ENCODE results near the gene PRKAR2B. TPM values are rescaled to one million over a fixed set of nuclear protein-coding genes. Genes with fewer than 3 reads are reported as not detected.
A peak's percentile ranks its signal among the peaks of the same experiment; 100 is the strongest.

The PRKAR2B gene
- total RNA-seq, 1 donor from 2014 or later: 24.2 TPM

GRCh38 chr7:107173191-107173590, 128.7 kb downstream of the PRKAR2B start:
- no peak for DNase-seq (ENCODE audit: extremely low read depth, low read depth, low spot score)

- DNase-seq (ENCODE audit: extremely low read depth, low read depth, low spot score): no peak
Observed at GRCh38 chr7:107173691-107174406, 129.3 kb downstream of the PRKAR2B start.

- no peak for DNase-seq (ENCODE audit: extremely low read depth, low read depth, low spot score)
Observed at GRCh38 chr7:107179326-107180164, 135.0 kb downstream of the PRKAR2B start.

- peak; percentile 62 for DNase-seq (ENCODE audit: extremely low read depth, low read depth, low spot score)
Observed at GRCh38 chr7:107180378-107180777, 135.9 kb downstream of the PRKAR2B start.

- no peak for DNase-seq (ENCODE audit: extremely low read depth, low read depth, low spot score)
Observed at GRCh38 chr7:107181172-107181571, 136.7 kb downstream of the PRKAR2B start.

- no peak for DNase-seq (ENCODE audit: extremely low read depth, low read depth, low spot score)
Observed at GRCh38 chr7:107185716-107186115, 141.2 kb downstream of the PRKAR2B start.

GRCh38 chr7:107186240-107186639, 141.7 kb downstream of the PRKAR2B start:
- DNase-seq (ENCODE audit: extremely low read depth, low read depth, low spot score): no peak

- DNase-seq (ENCODE audit: extremely low read depth, low read depth, low spot score): no peak
Observed at GRCh38 chr7:107187774-107188173, 143.3 kb downstream of the PRKAR2B start.

GRCh38 chr7:107190090-107190489, 145.6 kb downstream of the PRKAR2B start:
- DNase-seq (ENCODE audit: extremely low read depth, low read depth, low spot score): no peak

- no peak for DNase-seq (ENCODE audit: extremely low read depth, low read depth, low spot score)
Observed at GRCh38 chr7:107194052-107194451, 149.5 kb downstream of the PRKAR2B start.

GRCh38 chr7:107196834-107197610, 152.5 kb downstream of the PRKAR2B start:
- no peak for DNase-seq (ENCODE audit: extremely low read depth, low read depth, low spot score)

GRCh38 chr7:107201795-107202450, 157.4 kb downstream of the PRKAR2B start:
- no peak for DNase-seq (ENCODE audit: extremely low read depth, low read depth, low spot score)

- DNase-seq (ENCODE audit: extremely low read depth, low read depth, low spot score): no peak
Observed at GRCh38 chr7:107203607-107204006, 159.1 kb downstream of the PRKAR2B start.

GRCh38 chr7:107206136-107206535, 161.6 kb downstream of the PRKAR2B start:
- no peak for DNase-seq (ENCODE audit: extremely low read depth, low read depth, low spot score)

GRCh38 chr7:107206706-107207105, 162.2 kb downstream of the PRKAR2B start:
- no peak for DNase-seq (ENCODE audit: extremely low read depth, low read depth, low spot score)

GRCh38 chr7:107207459-107207858, 163.0 kb downstream of the PRKAR2B start:
- no peak for DNase-seq (ENCODE audit: extremely low read depth, low read depth, low spot score)

- no peak for DNase-seq (ENCODE audit: extremely low read depth, low read depth, low spot score)
Observed at GRCh38 chr7:107208024-107208521, 163.6 kb downstream of the PRKAR2B start.

- DNase-seq (ENCODE audit: extremely low read depth, low read depth, low spot score): no peak
Observed at GRCh38 chr7:107208563-107208962, 164.1 kb downstream of the PRKAR2B start.

GRCh38 chr7:107209565-107209964, 165.1 kb downstream of the PRKAR2B start:
- no peak for DNase-seq (ENCODE audit: extremely low read depth, low read depth, low spot score)

- DNase-seq (ENCODE audit: extremely low read depth, low read depth, low spot score): no peak
Observed at GRCh38 chr7:107210400-107210799, 165.9 kb downstream of the PRKAR2B start.

Measured in glomerular endothelial cell (primary cell).